Measurements from ENCODE around the gene MYRF. TPM values are rescaled to one million over a fixed set of nuclear protein-coding genes. Genes with fewer than 3 reads are reported as not detected.

Gene MYRF
- total and polyA plus RNA-seq, 2 donors from 2014 or later: 6.0 to 36.3 TPM

GRCh38 chr11:61771195-61771894, 18.9 kb downstream of the MYRF start:
- H3K4me3 ChIP-seq (ENCODE audit: low read length in 3 of 3): no peak overlapping the region
- intact Hi-C loops (cut with DNase I): no loop called here
- FAIRE-seq (no peak), DNase-seq (no peak)
- H3K27me3 ChIP-seq (ENCODE audit: control insufficient read depth, insufficient read depth, low read length): no peaks in the 10 kb centered on the region
- H3K36me3 ChIP-seq (ENCODE audit: control insufficient read depth in 2 of 3, insufficient read depth in 3 of 3, low read length in 3 of 3): no peaks in the 10 kb centered on the region
- TF ChIP-seq, protein P1, sequence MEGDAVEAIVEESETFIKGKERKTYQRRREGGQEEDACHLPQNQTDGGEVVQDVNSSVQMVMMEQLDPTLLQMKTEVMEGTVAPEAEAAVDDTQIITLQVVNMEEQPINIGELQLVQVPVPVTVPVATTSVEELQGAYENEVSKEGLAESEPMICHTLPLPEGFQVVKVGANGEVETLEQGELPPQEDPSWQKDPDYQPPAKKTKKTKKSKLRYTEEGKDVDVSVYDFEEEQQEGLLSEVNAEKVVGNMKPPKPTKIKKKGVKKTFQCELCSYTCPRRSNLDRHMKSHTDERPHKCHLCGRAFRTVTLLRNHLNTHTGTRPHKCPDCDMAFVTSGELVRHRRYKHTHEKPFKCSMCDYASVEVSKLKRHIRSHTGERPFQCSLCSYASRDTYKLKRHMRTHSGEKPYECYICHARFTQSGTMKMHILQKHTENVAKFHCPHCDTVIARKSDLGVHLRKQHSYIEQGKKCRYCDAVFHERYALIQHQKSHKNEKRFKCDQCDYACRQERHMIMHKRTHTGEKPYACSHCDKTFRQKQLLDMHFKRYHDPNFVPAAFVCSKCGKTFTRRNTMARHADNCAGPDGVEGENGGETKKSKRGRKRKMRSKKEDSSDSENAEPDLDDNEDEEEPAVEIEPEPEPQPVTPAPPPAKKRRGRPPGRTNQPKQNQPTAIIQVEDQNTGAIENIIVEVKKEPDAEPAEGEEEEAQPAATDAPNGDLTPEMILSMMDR (IDR thresholded peaks at IDR 0.05; ENCODE audit: borderline replicate concordance, extremely low read depth, insufficient read depth): no peak
- no peaks in the 10 kb centered on the region for H3K9me3 ChIP-seq (ENCODE audit: control insufficient read depth in 2 of 3, insufficient read depth in 1 of 3, low read length in 3 of 3)
- no peak overlapping the region for H3K27ac ChIP-seq (ENCODE audit: low read depth in 2 of 2, low read length in 2 of 2)
- H3K4me1 ChIP-seq (ENCODE audit: control insufficient read depth in 2 of 3, insufficient read depth in 2 of 3, low read depth in 1 of 3, low read length in 3 of 3): peaks cover 0 to 7% (median 0%) of the 10 kb centered on the region in 3 donors
- no peak overlapping the region for H3K9ac ChIP-seq (ENCODE audit: low read length in 3 of 3)

DNA sequence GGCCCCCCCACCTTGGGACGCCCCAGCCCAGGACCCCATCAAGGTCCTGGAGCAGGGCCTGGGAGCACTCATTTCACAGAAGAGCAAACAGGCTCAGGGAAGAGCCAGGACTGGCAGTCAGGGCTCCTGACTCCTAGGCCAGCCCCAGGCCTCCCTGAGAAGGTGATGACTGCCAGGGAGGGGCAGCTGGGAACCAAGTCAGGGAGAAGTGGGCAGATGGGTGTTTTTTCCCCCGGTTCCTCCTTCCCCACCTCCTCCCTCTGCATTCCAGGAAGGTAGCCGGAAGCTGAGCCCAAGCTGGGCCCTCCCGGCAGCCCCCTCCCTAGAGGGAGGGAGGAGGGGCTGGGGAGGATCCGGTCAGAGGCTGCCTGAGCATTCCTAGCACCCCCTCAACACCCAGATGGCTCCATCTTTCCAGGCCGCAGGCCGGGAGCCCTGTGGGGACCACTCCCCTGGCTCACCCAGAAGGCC, 19.6 kb downstream of the MYRF start:
- Histone ChIP-seq H3K9ac (ENCODE audit: low read length in 3 of 3) (no peak overlapping the region), H3K4me3 (ENCODE audit: low read length in 3 of 3) (no peak overlapping the region), H3K36me3 (ENCODE audit: control insufficient read depth in 2 of 3, insufficient read depth in 3 of 3, low read length in 3 of 3) (no peaks in the 10 kb centered on the region), H3K27ac (ENCODE audit: low read depth in 2 of 2, low read length in 2 of 2) (peak overlapping the region in 1 of 2 donors; percentile 32), H3K4me1 (ENCODE audit: control insufficient read depth in 2 of 3, insufficient read depth in 2 of 3, low read depth in 1 of 3, low read length in 3 of 3) (peaks cover 0 to 7% (median 0%) of the 10 kb centered on the region in 3 donors), H3K27me3 (ENCODE audit: control insufficient read depth, insufficient read depth, low read length) (no peaks in the 10 kb centered on the region), H3K9me3 (ENCODE audit: control insufficient read depth in 2 of 3, insufficient read depth in 1 of 3, low read length in 3 of 3) (no peaks in the 10 kb centered on the region)
- intact Hi-C loops (cut with DNase I): no loop called here
- peak in 4 of 5 donors; percentile 84 to 94 (median 89) for DNase-seq
- TF ChIP-seq, protein P1 (IDR thresholded peaks at IDR 0.05; ENCODE audit: borderline replicate concordance, extremely low read depth, insufficient read depth): no peak
- FAIRE-seq: no peak

GRCh38 chr11:61773356-61773755, 20.9 kb downstream of the MYRF start:
- DNase-seq (peak in 4 of 5 donors; percentile 72 to 90 (median 76)), FAIRE-seq (no peak)
- no peak overlapping the region for H3K9ac ChIP-seq (ENCODE audit: low read length in 3 of 3)
- H3K27ac ChIP-seq (ENCODE audit: low read depth in 2 of 2, low read length in 2 of 2): no peak overlapping the region
- intact Hi-C loops (cut with DNase I): no loop called here
- TF ChIP-seq, protein P1 (IDR thresholded peaks at IDR 0.05; ENCODE audit: borderline replicate concordance, extremely low read depth, insufficient read depth): no peak
- no peaks in the 10 kb centered on the region for H3K27me3 ChIP-seq (ENCODE audit: control insufficient read depth, insufficient read depth, low read length)
- no peaks in the 10 kb centered on the region for H3K36me3 ChIP-seq (ENCODE audit: control insufficient read depth in 2 of 3, insufficient read depth in 3 of 3, low read length in 3 of 3)
- H3K4me1 ChIP-seq (ENCODE audit: control insufficient read depth in 2 of 3, insufficient read depth in 2 of 3, low read depth in 1 of 3, low read length in 3 of 3): peaks cover 0 to 9% (median 0%) of the 10 kb centered on the region in 3 donors
- no peaks in the 10 kb centered on the region for H3K9me3 ChIP-seq (ENCODE audit: control insufficient read depth in 2 of 3, insufficient read depth in 1 of 3, low read length in 3 of 3)
- H3K4me3 ChIP-seq (ENCODE audit: low read length in 3 of 3): no peak overlapping the region
